HTR-8/SVneo (cell line): ENCODE results near the gene OR5B12.
"Not testable (repeated sequence)": the region's sequence is repeated elsewhere in the genome, so short reads cannot be mapped to it uniquely, and the experiment has no call there.

ENCODE experiments used
- DNase-seq: peaks from one replicate; pipeline ENCODE4 v3.0.0; 2011; ENCODE audit warnings: low spot score, mixed read lengths; ENCODE audit not compliant: insufficient read length
- FAIRE-seq: peaks from 2 replicates; lab custom pipeline; 2011; peaks lifted over from hg19 to GRCh38; lab: Jason Lieb, UNC

Gene OR5B12

DNA sequence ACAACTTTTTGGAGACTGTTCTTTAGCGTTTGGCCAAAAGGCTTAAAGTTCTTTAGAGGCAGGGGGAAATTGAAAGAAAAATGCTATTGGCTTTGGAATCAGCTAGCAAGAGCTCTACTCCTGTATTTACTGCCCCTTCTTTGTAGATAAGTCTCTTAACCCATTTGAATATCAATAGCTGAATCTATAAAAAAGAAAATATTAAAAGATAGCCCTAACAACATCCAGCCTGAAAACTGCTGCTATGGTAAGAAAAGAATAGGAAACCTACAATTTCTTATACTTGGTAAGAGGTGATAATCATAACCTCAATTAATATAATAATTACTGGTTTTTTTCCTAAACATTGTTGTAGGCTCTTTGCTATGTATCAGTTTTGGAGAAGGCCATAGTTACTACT is at the start of gene OR5B12:
Gene OR5B12, minus strand, starts transcription at position 101 of the 400 bp plus-strand sequence. CDS start 2,085 bp downstream, outside the sequence.
- no peak for FAIRE-seq
- no peak for DNase-seq

- DNase-seq (no peak), FAIRE-seq (no peak)
Measured at GRCh38 chr11:58490827-58491226, 48.8 kb upstream of the OR5B12 start.

DNA sequence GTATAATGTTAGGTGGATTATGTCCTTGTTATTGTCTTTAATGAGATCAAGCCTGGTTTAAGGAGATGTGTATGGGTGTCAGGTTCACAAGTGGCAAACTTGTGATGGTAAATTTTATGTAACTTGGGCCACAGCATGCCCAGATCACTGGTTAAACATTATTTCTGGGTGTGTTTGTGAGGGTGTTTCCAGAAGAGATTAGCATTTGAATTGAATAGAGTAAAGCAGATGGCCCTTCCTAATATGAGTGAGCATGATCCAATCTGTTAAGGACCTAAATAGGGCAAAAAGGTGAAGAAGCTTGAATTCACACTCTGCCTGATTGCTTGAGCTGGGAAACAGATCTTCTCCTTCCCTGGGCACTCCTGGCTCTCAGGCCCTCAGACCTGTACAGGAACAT is 45.1 kb upstream of the OR5B12 start:
- no peak for FAIRE-seq
- DNase-seq: no peak

GRCh38 chr11:58485961-58486360 is 43.9 kb upstream of the OR5B12 start:
- no peak for DNase-seq
- FAIRE-seq: no peak

DNA sequence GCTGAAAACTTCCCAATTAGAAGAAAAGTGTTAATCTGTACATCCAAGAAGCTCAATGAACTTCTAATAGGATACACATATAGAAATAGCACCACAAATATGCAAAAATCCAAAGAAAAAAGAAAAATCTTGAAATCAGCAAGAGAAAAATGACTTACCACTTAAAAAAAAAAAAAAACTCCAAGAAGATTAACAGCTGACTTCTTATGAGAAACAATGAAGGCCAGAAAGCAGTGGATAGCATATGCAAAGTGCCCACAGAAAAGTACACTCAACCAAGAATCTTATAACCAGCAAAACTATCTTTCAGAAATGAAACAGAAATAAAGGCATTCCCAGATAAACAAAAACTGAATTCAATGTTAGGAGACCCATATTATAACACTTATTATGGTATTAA is 29.9 kb upstream of the OR5B12 start:
- DNase-seq: no peak
- no peak for FAIRE-seq

DNA sequence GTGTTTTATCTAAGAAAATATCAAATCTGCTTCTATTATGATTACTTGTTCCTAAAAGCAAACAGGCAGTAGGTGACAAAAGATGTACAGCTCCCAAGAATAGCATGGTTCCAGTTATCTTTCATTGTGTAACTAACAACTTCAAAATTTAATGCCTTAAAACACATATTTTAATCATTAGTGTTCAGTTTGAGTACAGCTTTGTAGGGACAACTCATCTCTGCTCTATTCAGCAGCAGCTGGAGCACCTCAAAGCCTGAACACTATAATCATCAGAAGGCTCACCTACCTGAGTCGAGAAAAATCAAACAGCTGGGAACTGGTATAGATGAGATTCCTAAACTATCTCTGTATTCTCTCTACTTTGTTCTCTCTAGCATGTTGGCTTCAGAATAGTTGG is 24.3 kb upstream of the OR5B12 start:
- DNase-seq: no peak

GRCh38 chr11:58465690-58466089 is 23.7 kb upstream of the OR5B12 start:
- no peak for DNase-seq

More for the DNA sequence above, 24.3 kb upstream of the OR5B12 start:
- FAIRE-seq: no peak

DNA sequence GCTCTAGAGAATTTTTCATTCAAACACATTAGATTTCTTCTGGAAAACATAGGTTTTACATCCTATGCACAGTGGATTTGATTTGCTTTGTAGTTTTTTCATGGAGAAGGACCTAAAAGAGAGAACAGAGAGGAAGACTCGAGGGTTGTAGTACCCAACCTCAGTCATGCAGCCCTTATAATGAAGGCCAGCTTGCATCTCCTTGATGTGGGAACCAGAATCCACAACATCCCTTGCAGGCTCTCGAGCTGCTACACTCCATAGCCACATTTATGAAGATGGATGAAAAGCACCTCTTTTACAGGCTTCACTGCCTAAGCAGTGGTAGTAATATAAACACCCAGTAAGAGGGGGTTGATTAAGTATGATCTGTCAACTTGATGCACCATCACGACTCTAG is 9.5 kb upstream of the OR5B12 start:
- FAIRE-seq (no peak), DNase-seq (no peak)

More at GRCh38 chr11:58465690-58466089, 23.7 kb upstream of the OR5B12 start:
- no peak for FAIRE-seq

- FAIRE-seq: no peak
- DNase-seq: no peak
Measured at GRCh38 chr11:58446294-58446693, 4.3 kb upstream of the OR5B12 start.

GRCh38 chr11:58444300-58444699 is 2.3 kb upstream of the OR5B12 start:
- FAIRE-seq (peak; percentile 9), DNase-seq (no peak)

DNA sequence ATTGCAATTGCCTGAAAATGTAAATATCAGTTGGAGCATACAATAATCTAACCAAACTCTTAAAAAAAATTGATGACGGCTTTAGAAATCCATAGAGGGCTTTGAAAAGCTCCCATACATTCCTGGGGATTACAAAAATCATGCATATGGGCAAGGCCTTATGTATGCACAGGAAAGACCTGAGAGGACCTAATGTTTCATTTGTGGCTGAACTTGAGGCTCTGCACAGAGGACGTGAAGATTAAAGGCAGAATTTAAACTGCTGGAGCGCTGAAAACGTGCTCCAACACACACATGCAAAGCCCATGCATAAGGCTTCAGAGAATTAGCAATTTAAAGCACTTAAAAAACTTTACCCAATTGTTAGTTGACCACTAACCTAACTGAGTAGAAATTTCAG is 3.5 kb downstream of the OR5B12 start:
- DNase-seq: no peak
- no peak for FAIRE-seq

DNA sequence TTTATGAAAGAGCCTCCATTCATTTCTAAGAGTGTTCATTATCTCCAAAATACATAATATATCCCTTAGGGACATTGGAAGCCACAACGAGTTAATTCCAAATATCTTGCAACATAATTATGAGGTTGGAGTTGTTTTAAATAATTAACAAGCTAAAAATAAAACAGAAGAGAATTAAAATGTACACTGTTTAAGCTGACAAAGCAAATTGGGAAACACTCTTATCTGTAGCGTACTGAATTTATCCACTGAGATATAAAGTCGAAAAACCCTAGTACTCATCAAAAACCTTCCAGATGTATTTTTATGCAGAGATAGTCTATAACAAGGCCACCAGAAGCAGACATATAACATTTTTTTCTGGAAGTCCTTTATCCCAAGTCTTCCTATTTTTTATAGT is 7.8 kb downstream of the OR5B12 start:
- FAIRE-seq (no peak), DNase-seq (no peak)

DNA sequence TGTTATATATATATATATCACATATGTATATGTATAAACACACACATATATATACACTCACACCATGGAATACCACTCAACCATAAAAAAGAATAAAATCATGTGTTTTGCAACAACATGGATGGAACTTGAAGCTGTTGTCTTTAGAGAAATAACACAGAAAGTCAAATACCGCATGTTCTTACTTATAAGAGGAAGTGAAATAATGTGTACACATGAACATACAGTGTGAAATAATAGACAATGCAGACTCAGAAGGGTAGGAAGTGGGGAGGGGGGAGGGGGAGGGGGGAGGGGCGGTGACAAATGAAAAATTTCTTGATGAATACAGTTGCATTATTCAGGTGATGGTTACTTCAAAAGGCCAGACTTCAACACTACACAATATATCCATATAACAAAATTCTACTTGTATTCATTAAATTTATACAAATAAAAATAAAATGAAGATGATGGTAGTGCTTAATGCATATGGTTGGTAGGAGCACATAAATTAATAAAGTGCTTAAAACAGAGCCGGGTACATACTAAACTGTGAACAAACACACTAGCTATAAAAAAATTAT is 8.3 kb downstream of the OR5B12 start:
- DNase-seq (no peak), FAIRE-seq (no peak)

DNA sequence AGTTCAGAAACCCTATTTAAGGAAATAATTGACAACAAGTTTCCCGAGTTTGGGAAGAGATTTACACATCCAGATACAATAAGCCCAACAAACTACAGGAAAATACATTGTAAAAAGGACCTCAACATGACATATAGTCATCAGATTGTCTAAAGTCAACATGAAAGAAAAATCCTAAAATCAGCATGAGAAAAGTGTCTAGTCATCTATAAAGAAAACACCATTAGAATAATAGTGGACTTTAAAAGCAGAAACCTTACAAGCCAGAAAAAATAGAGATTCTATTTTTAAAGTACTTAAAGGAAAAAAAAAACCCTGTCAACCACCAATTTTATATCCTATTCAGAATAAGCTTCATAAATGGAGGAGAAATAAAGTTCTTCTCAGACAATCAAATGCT is 12.8 kb downstream of the OR5B12 start:
- no peak for FAIRE-seq
- DNase-seq: no peak

DNA sequence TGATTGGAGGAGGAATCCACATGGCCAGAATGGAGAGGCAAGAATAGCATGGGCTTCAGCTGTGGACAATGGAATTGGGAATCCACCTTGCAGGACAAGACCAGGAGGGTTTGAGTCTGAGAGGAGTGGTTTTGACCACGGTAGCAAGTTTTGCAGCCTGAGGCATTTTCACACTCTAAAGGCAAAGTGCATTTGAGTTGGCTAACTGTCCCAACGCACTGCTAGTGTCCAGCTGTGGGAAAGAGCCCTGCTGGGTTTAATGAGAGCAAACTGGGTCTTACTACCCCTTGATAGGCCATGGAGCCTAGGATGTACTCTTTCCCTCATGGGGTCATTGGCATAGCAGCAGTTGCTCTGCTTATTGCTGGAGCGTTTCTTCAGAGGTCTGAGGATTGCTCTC is 14.0 kb downstream of the OR5B12 start, which contains the start of gene OR5B2:
Gene OR5B2, minus strand, starts transcription at position 101 of the 400 bp plus-strand sequence. CDS start 4,860 bp downstream, outside the sequence.
- no peak for DNase-seq
- no peak for FAIRE-seq

DNA sequence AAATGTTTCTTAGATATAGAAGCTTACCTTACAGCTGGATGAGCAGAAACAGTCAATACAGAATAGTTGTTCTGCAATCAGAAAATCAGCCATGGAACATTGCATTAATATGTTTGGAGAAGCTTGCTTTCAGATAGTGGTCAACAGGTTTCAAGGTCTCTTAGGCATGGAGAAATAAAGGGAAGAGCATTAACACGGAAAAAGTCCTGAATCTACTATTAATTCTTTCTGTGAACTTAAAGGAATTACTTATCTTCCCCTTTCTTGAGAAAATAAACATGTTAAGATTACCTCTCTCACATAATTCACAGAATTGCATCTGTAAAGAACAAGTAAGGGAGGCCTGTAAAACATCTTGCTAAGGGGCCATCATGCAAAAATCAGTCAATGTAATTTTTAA is 35.3 kb downstream of the OR5B12 start, which contains the start of gene OR5B3:
Gene OR5B3, minus strand, starts transcription at position 101 of the 400 bp plus-strand sequence. CDS start 3,465 bp downstream, outside the sequence.
- no peak for FAIRE-seq

GRCh38 chr11:58399622-58400021 is 42.4 kb downstream of the OR5B12 start:
- FAIRE-seq: not testable (repeated sequence)

More for the DNA sequence above, 35.3 kb downstream of the OR5B12 start, which contains the start of gene OR5B3:
- DNase-seq: no peak

GRCh38 chr11:58395581-58395980 is 46.5 kb downstream of the OR5B12 start:
- no peak for DNase-seq
- no peak for FAIRE-seq

More at GRCh38 chr11:58399622-58400021, 42.4 kb downstream of the OR5B12 start:
- DNase-seq: not testable (repeated sequence)

GRCh38 chr11:58394195-58394594 is 47.8 kb downstream of the OR5B12 start:
- no peak for FAIRE-seq
- peak; percentile 61 for DNase-seq

DNA sequence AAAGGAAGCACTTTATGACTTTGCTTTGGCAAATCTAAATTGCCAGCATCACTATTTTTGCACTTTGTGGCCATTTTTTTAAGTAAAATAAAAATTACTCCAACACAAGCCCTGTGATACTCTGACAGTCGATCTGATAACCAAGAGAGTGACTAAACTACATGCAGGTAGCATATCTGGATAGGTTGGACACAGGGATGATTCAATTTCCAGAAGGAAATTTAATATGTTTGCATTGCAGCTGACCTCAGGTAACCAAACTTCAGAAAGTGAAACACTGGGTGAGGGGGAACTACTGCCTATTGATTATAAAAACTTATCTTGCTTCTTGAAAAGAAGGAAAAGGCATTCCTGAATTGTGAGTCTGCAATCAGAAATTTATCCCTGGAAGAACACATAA is 49.3 kb downstream of the OR5B12 start:
- DNase-seq: no peak
- FAIRE-seq: no peak

DNA sequence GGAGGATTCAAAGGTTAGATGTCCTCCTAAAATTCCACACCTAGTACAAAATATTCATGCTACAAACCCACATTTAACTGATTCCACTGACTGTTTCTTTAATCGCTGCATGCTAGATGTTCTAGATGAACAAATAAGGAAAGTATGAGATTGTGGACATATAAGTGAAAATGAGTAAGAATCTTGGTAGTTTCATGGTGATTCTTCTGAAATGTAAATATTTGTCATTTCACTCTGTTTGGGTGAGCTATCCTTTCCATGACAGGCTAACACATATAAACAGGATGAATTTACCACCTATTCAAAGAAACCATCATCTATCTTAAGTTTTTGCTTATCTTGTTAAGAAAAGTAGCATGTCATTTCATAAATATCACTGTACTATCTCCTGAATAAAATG is 50.2 kb downstream of the OR5B12 start:
- no peak for FAIRE-seq
- DNase-seq: no peak

- FAIRE-seq (no peak), DNase-seq (no peak)
Measured at GRCh38 chr11:58390551-58391063, 51.4 kb downstream of the OR5B12 start.
